Activated naive CD8-positive, alpha-beta T cell treated with anti-CD3 and anti-CD28 coated beads, Interleukin-2, amount 50 U/mL, for 24 hours (primary cell): ENCODE results near the gene PIGQ.

Source experiments
- ATAC-seq: fragments of 150-1000 bp; cut with Tn5 transposase; one replicate; pipeline ENCODE4 v1.10.0; 2021
- DNase-seq: peaks from one replicate; pipeline ENCODE4 v3.0.0; 2021
- H3K27ac Mint-ChIP-seq: one replicate; pipeline ENCODE4 v1.8.0; 2021; ENCODE audit warnings: mild to moderate bottlenecking, mixed read lengths
- H3K27me3 Mint-ChIP-seq: one replicate; pipeline ENCODE4 v1.8.0; 2021; ENCODE audit warnings: mixed read lengths
- H3K36me3 Mint-ChIP-seq: one replicate; pipeline ENCODE4 v1.8.0; 2021; ENCODE audit warnings: low read depth, mixed read lengths
- H3K4me1 Mint-ChIP-seq: one replicate; pipeline ENCODE4 v1.8.0; 2021; ENCODE audit warnings: mixed read lengths
- H3K4me3 Mint-ChIP-seq: one replicate; pipeline ENCODE4 v1.8.0; 2021; ENCODE audit warnings: mild to moderate bottlenecking, moderate library complexity, mixed read lengths
- H3K9me3 Mint-ChIP-seq: one replicate; pipeline ENCODE4 v1.8.0; 2021; ENCODE audit warnings: mixed read lengths

Gene PIGQ

GRCh38 chr16:633336-634050, 63.7 kb downstream of the PIGQ start:
- no peak overlapping the region for H3K27ac Mint-ChIP-seq
- H3K36me3 Mint-ChIP-seq: peaks cover 4% of the 10 kb centered on the region
- no peaks in the 10 kb centered on the region for H3K9me3 Mint-ChIP-seq
- H3K27me3 Mint-ChIP-seq: peaks cover 3% of the 10 kb centered on the region
- no peak overlapping the region for H3K4me3 Mint-ChIP-seq
- DNase-seq (no peak), ATAC-seq (no peak)
- H3K4me1 Mint-ChIP-seq: peaks cover 12% of the 10 kb centered on the region
